SU-DHL-6 (cell line): Measurements from ENCODE around the gene LRRC4C.

Experiments used
- CTCF ChIP-seq: fragments of 200-600 bp; sonication (generic); IDR thresholded peaks from one replicate; pipeline ENCODE4 v1.5.1; 2017; ENCODE audit warnings: antibody characterized with exemption, mild to moderate bottlenecking, low read length, moderate library complexity; ENCODE audit not compliant: insufficient read depth, poor library complexity, severe bottlenecking
- EZH2phosphoT487 ChIP-seq: fragments of 200-600 bp; sonication (generic), shearing (Covaris generic); conservative IDR thresholded peaks from 2 replicates; pipeline ENCODE4 v1.6.1; 2018; ENCODE audit warnings: mild to moderate bottlenecking, antibody characterized with exemption, low read length, moderate library complexity, mixed read lengths

- TF ChIP-seq CTCF (no peak), EZH2phosphoT487 (no peak)
Measured at GRCh38 chr11:41309111-41309522, 150.3 kb downstream of the LRRC4C start.
